GM12878 (cell line): ENCODE measurements around the gene TCF4. TPM values are rescaled to one million over a fixed set of nuclear protein-coding genes. Genes with fewer than 3 reads are reported as not detected.

Source experiments
- ASH2L ChIP-seq: fragments of 300-600, 200-600 bp; sonication (generic); IDR thresholded peaks from 2 replicates; pipeline ENCODE4 v1.6.1; 2017; ENCODE audit warnings: low read depth, mild to moderate bottlenecking, borderline replicate concordance
- ATF3 ChIP-seq: IDR thresholded peaks from 2 replicates; pipeline ENCODE4 v1.6.1; 2011; ENCODE audit warnings: low read depth, mild to moderate bottlenecking, low read length, moderate library complexity, borderline replicate concordance; ENCODE audit errors: extremely low read depth
- CEBPB ChIP-seq, 2 experiments: fragments of 150-350 bp in 1 of 2; IDR thresholded peaks; 2 replicates each; pipeline ENCODE4 v1.6.1; 2012 to 2014; ENCODE audit warnings: low read depth in 2 of 2, low read length in 2 of 2, borderline replicate concordance in 1 of 2, inconsistent platforms in 1 of 2
- CEBPZ ChIP-seq: fragments of 150-350 bp; IDR thresholded peaks from 2 replicates; pipeline ENCODE4 v1.6.1; 2016; ENCODE audit warnings: low read depth, low read length
- E2F4 ChIP-seq: IDR thresholded peaks from 2 replicates; pipeline ENCODE4 v1.6.1; 2012; ENCODE audit warnings: low read depth, low read length, improper control_type of control experiment
- GABPA ChIP-seq: IDR thresholded peaks from 2 replicates; pipeline ENCODE4 v1.6.1; 2014; ENCODE audit warnings: antibody characterized with exemption, low read depth, mild to moderate bottlenecking, inconsistent platforms
- HDAC6 ChIP-seq: fragments of 200-600 bp; sonication (generic); IDR thresholded peaks from one replicate; pipeline ENCODE4 v1.8.0; 2017; ENCODE audit warnings: antibody characterized with exemption; ENCODE audit not compliant: unreplicated experiment
- KAT2A ChIP-seq: conservative IDR thresholded peaks from 2 replicates; pipeline ENCODE4 v1.6.1; 2011; ENCODE audit warnings: low read depth, low read length; ENCODE audit not compliant: control insufficient read depth
- NBN ChIP-seq: fragments of 450-650 bp; IDR thresholded peaks from 2 replicates; pipeline ENCODE4 v1.6.1; 2016
- NFYB ChIP-seq: IDR thresholded peaks from 2 replicates; pipeline ENCODE4 v1.6.1; 2011; ENCODE audit warnings: low read depth, mild to moderate bottlenecking, low read length, improper control_type of control experiment, moderate library complexity; ENCODE audit not compliant: insufficient read depth
- NR2C2 ChIP-seq: IDR thresholded peaks from 2 replicates; pipeline ENCODE4 v1.6.1; 2011; ENCODE audit warnings: borderline replicate concordance, low read depth; ENCODE audit not compliant: control insufficient read depth, insufficient read length
- SPI1 ChIP-seq: IDR thresholded peaks from 2 replicates; pipeline ENCODE4 v1.6.1; 2011; ENCODE audit warnings: low read depth, mild to moderate bottlenecking, low read length, moderate library complexity, borderline replicate concordance; ENCODE audit not compliant: insufficient read depth
- TCF3 ChIP-seq: IDR thresholded peaks from 2 replicates; pipeline ENCODE4 v1.6.1; 2012; ENCODE audit warnings: low read depth, mild to moderate bottlenecking, low read length, borderline replicate concordance; ENCODE audit not compliant: insufficient read depth
- ZNF24 ChIP-seq: fragments of 450-650 bp; IDR thresholded peaks from 2 replicates; pipeline ENCODE4 v1.6.1; 2017; ENCODE audit warnings: antibody characterized with exemption, mild to moderate bottlenecking
- polyA plus RNA-seq, 11 experiments: library from polyadenylated mRNA; depleted of rRNA in 4 of 11; unstranded in 6 of 11; stranded (reverse) in 5 of 11; fragments of >200 nt; fragmentation: Nextera tagmentation in 4 of 11; fragmentation: Illumina TruSeq in 1 of 11; extraction: Ambion mirVana in 4 of 11; extraction: Trizol in 1 of 11; gene quantifications; 1 replicate in 1 of 11; 2 replicates in 10 of 11; pipeline versions ENCODE4 v1.2.1 to v1.2.3, GENCODE V29; 2011 to 2016; ENCODE audit warnings: inconsistent platforms in 2 of 11, missing spikeins in 2 of 11, low read depth in 1 of 11
- total RNA-seq, 4 experiments: library from RNA; depleted of rRNA in 3 of 4; stranded (reverse); fragments of >200 nt in 3 of 4; fragmentation: Illumina TruSeq in 1 of 4; extraction: Trizol in 1 of 4; gene quantifications; 2 replicates each; pipeline versions ENCODE4 v1.2.1 to v1.2.3, GENCODE V29; 2013 to 2021
- TF ChIP-seq, protein P1 (sequence below): fragments of 450-650 bp; conservative IDR thresholded peaks from 2 replicates; pipeline ENCODE4 v1.6.1; 2017; ENCODE audit warnings: mild to moderate bottlenecking, moderate library complexity
- TF ChIP-seq, protein P2 (sequence below): fragments of 450-650 bp; IDR thresholded peaks from 2 replicates; pipeline ENCODE4 v1.6.1; 2014; ENCODE audit warnings: mild to moderate bottlenecking
- TF ChIP-seq, protein P3 (sequence below): IDR thresholded peaks from 2 replicates; pipeline ENCODE4 v1.6.1; 2012; ENCODE audit warnings: low read depth, low read length, improper control_type of control experiment

Gene TCF4
- total and polyA plus RNA-seq, 10 of the 15 experiments (the other 5 are each of a cell fraction or from before 2014, with no cell fraction given), result 15.2 to 94.0 (median 31.5) TPM

- TF ChIP-seq, protein P1, sequence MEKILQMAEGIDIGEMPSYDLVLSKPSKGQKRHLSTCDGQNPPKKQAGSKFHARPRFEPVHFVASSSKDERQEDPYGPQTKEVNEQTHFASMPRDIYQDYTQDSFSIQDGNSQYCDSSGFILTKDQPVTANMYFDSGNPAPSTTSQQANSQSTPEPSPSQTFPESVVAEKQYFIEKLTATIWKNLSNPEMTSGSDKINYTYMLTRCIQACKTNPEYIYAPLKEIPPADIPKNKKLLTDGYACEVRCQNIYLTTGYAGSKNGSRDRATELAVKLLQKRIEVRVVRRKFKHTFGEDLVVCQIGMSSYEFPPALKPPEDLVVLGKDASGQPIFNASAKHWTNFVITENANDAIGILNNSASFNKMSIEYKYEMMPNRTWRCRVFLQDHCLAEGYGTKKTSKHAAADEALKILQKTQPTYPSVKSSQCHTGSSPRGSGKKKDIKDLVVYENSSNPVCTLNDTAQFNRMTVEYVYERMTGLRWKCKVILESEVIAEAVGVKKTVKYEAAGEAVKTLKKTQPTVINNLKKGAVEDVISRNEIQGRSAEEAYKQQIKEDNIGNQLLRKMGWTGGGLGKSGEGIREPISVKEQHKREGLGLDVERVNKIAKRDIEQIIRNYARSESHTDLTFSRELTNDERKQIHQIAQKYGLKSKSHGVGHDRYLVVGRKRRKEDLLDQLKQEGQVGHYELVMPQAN, result no peak
- TF ChIP-seq, protein P2, sequence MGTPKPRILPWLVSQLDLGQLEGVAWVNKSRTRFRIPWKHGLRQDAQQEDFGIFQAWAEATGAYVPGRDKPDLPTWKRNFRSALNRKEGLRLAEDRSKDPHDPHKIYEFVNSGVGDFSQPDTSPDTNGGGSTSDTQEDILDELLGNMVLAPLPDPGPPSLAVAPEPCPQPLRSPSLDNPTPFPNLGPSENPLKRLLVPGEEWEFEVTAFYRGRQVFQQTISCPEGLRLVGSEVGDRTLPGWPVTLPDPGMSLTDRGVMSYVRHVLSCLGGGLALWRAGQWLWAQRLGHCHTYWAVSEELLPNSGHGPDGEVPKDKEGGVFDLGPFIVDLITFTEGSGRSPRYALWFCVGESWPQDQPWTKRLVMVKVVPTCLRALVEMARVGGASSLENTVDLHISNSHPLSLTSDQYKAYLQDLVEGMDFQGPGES, result no peak
- TF ChIP-seq GABPA (0 out of 2 replicates have a peak, but pooled peaks have one; percentile 26), TCF3 (no peak), ZNF24 (no peak), ASH2L (no peak), KAT2A (no peak), CEBPZ (no peak), NR2C2 (no peak), SPI1 (peak; percentile 66; the same call in 1 of the 2 replicates), NBN (0 out of 2 replicates have a peak, but pooled peaks have one; percentile 14), CEBPB (IDR thresholded peaks at IDR 0.05; ENCODE audit: borderline replicate concordance in 1 of 2, low read depth in 2 of 2, low read length in 2 of 2) (no peak), NFYB (no peak), E2F4 (no peak), HDAC6 (no peak), ATF3 (no peak)
- TF ChIP-seq, protein P3, sequence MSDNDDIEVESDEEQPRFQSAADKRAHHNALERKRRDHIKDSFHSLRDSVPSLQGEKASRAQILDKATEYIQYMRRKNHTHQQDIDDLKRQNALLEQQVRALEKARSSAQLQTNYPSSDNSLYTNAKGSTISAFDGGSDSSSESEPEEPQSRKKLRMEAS, result no peak
Observed at GRCh38 chr18:55249550-55249949, 338.4 kb downstream of the TCF4 start (continued).
